Right renal pelvis (tissue), 4 donors: Measurements from ENCODE around the gene DHDH. TPM values are rescaled to one million over a fixed set of nuclear protein-coding genes. Genes with fewer than 3 reads are reported as not detected.
A peak's percentile ranks its signal among the peaks of the same experiment; 100 is the strongest.

Source experiments
- DNase-seq, 4 donors: peaks; one replicate each; pipeline ENCODE4 v3.0.0-alpha.2; 2013; ENCODE audit warnings: low read depth in 4 of 4, low spot score in 3 of 4, missing footprints in 1 of 4
- polyA plus RNA-seq, 4 donors: library from polyadenylated mRNA; unstranded; fragments of 120-200 nt; gene quantifications; one replicate each; pipeline ENCODE4 v1.2.1, GENCODE V29; 2013; ENCODE audit not compliant: insufficient read length in 4 of 4

DHDH gene
- polyA plus RNA-seq, 4 donors = 4.9 to 11.6 (median 6.8) TPM

- DNase-seq = no peak
Measured at GRCh38 chr19:48946463-48947257, 13.2 kb downstream of the DHDH start.

GRCh38 chr19:48947258-48947542, 13.7 kb downstream of the DHDH start:
- DNase-seq = no peak

GRCh38 chr19:48950159-48950558, 16.7 kb downstream of the DHDH start:
- DNase-seq = no peak

- no peak for DNase-seq
Measured at GRCh38 chr19:48950830-48951519, 17.5 kb downstream of the DHDH start.

- no peak for DNase-seq
Measured at GRCh38 chr19:48953141-48953540, 19.6 kb downstream of the DHDH start.

GRCh38 chr19:48953990-48954594, 20.6 kb downstream of the DHDH start:
- no peak for DNase-seq

GRCh38 chr19:48954595-48955307, 21.3 kb downstream of the DHDH start, which contains the start of gene BAX:
TSS of gene BAX (plus strand) at chr19:48954875. CDS start at chr19:48954929, 54 bp downstream.
- peak; percentile 85 to 90 (median 88) for DNase-seq

- no peak for DNase-seq
Measured at GRCh38 chr19:48955308-48955958, 21.9 kb downstream of the DHDH start.

GRCh38 chr19:48958006-48958405, 24.5 kb downstream of the DHDH start:
- no peak for DNase-seq

GRCh38 chr19:48959341-48960239, 26.1 kb downstream of the DHDH start:
- DNase-seq = no peak

- no peak for DNase-seq
Measured at GRCh38 chr19:48961051-48961649, 27.7 kb downstream of the DHDH start.

GRCh38 chr19:48961673-48962028, 28.2 kb downstream of the DHDH start:
- DNase-seq = no peak

GRCh38 chr19:48962029-48962848, 28.7 kb downstream of the DHDH start:
- no peak for DNase-seq

- DNase-seq = no peak
Measured at GRCh38 chr19:48962849-48963165, 29.3 kb downstream of the DHDH start.

GRCh38 chr19:48963371-48964204, 30.1 kb downstream of the DHDH start:
- DNase-seq = no peak

GRCh38 chr19:48964205-48965039, 30.9 kb downstream of the DHDH start:
- no peak for DNase-seq
